Glutamatergic neuron (in vitro differentiated cells): ENCODE data around the gene NHLH1. TPM values are rescaled to one million over a fixed set of nuclear protein-coding genes. Genes with fewer than 3 reads are reported as not detected.

Experiments
- DNase-seq: peaks from one replicate; pipeline ENCODE4 v3.0.0; 2022
- H3K27ac Mint-ChIP-seq: one replicate; pipeline ENCODE4 v1.8.0; 2020; ENCODE audit warnings: mild to moderate bottlenecking, mixed read lengths, inconsistent platforms; ENCODE audit not compliant: unreplicated experiment
- H3K27me3 Mint-ChIP-seq: one replicate; pipeline ENCODE4 v1.8.0; 2020; ENCODE audit warnings: mild to moderate bottlenecking, moderate library complexity, mixed read lengths, inconsistent platforms; ENCODE audit not compliant: unreplicated experiment
- H3K36me3 Mint-ChIP-seq: one replicate; pipeline ENCODE4 v1.8.0; 2020; ENCODE audit warnings: mild to moderate bottlenecking, mixed read lengths, inconsistent platforms; ENCODE audit not compliant: unreplicated experiment
- H3K4me1 Mint-ChIP-seq: one replicate; pipeline ENCODE4 v1.8.0; 2020; ENCODE audit warnings: mild to moderate bottlenecking, low read depth, mixed read lengths, inconsistent platforms; ENCODE audit not compliant: unreplicated experiment
- H3K4me3 Mint-ChIP-seq: one replicate; pipeline ENCODE4 v1.8.0; 2020; ENCODE audit warnings: mild to moderate bottlenecking, mixed read lengths, inconsistent platforms; ENCODE audit not compliant: unreplicated experiment
- H3K9me3 Mint-ChIP-seq: one replicate; pipeline ENCODE4 v1.8.0; 2020; ENCODE audit warnings: mild to moderate bottlenecking, moderate library complexity, mixed read lengths, inconsistent platforms; ENCODE audit not compliant: unreplicated experiment
- total RNA-seq: library from RNA; stranded (reverse); fragmentation: NEBNext Ultra II Directional; extraction: Animal tissue kit (Norgen Biotek cat#: 25700); gene quantifications from one replicate; pipeline ENCODE4 v1.2.1, GENCODE V29; 2021; ENCODE audit not compliant: unreplicated experiment
- TF ChIP-seq, protein P1 (sequence below): fragments of 200-600 bp; sonication (generic); IDR thresholded peaks from one replicate; pipeline ENCODE4 v1.5.0; 2021; ENCODE audit not compliant: partially characterized antibody, unreplicated experiment

NHLH1 gene
- total RNA-seq, 1 donor from 2014 or later = 1,198 TPM

DNA sequence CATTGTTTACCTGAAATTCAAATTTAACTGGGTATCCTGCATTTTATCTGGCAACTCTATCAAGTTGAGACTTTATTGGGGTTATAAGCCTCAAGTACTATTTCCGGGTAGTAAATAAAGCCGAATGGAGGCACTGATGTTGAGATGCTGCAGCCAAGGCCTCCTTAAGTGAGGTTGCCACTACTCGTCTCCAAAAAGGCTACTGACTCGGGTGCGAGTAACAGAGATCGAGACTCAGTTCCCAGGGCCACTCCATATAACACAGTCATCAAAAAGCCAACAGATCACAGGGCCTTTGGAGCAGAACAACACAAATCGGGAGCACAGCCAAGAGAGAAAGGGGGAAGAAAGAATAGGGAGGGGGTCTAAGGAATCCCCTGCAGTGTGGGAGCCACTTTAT, 24.3 kb upstream of the NHLH1 start:
- Mint-ChIP-seq H3K27ac (peak overlapping the region; percentile 97), H3K27me3 (peaks cover 8% of the 10 kb centered on the region), H3K4me3 (peak overlapping the region; percentile 100), H3K9me3 (peaks cover 4% of the 10 kb centered on the region), H3K36me3 (peaks cover 5% of the 10 kb centered on the region), H3K4me1 (peaks cover 25% of the 10 kb centered on the region)
- TF ChIP-seq, protein P1, sequence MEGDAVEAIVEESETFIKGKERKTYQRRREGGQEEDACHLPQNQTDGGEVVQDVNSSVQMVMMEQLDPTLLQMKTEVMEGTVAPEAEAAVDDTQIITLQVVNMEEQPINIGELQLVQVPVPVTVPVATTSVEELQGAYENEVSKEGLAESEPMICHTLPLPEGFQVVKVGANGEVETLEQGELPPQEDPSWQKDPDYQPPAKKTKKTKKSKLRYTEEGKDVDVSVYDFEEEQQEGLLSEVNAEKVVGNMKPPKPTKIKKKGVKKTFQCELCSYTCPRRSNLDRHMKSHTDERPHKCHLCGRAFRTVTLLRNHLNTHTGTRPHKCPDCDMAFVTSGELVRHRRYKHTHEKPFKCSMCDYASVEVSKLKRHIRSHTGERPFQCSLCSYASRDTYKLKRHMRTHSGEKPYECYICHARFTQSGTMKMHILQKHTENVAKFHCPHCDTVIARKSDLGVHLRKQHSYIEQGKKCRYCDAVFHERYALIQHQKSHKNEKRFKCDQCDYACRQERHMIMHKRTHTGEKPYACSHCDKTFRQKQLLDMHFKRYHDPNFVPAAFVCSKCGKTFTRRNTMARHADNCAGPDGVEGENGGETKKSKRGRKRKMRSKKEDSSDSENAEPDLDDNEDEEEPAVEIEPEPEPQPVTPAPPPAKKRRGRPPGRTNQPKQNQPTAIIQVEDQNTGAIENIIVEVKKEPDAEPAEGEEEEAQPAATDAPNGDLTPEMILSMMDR = no peak
- no peak for DNase-seq

DNA sequence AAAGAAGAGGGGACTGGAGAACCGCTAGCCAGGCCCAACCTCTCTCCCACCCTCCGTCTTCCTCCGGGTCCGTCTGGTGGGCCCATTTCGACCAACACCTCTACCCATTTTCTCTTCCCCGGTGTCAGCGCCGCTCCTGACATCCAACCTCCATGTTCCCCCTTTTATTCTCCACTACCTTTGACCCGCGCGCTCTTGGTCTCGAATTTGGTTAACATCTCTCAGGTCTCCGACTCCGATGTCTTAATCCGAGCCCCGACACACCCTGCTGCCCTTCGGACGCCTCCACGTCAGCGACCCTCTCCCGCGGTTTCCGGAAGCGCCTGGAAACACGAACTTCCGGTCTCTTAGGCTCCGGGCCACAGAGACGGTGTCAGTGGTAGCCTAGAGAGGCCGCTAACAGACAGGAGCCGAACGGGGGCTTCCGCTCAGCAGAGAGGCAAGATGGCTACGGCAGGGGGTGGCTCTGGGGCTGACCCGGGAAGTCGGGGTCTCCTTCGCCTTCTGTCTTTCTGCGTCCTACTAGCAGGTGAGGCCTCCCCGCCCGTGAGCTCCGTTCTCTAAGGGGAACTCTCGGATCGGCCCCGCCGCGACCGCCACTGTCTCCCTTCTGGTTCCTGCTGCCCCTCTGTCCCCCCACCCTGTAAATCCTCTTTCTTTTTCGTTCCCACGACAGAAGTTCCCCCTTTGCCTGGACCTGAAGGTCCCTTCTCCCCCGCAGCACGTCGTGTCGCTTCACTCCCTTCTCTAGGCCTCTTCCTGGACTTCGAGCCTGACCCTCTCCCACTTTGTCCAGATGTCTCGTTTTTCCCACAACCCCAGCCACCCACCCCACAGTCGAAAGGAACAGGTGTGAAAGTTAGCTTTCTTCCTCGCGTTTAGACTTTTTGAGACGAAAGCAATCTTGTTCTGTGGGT, 23.7 kb upstream of the NHLH1 start, which contains the start of the genes COPA and NCSTN:
TSS of gene COPA (minus strand) at position 298 of the 917 bp plus-strand sequence. CDS start at position 218, 80 bp downstream.
TSS of gene NCSTN (plus strand) at position 431 of the 917 bp plus-strand sequence. CDS start at position 445, 14 bp downstream.
- TF ChIP-seq, protein P1 = no peak
- peaks cover 4% of the 10 kb centered on the region for H3K9me3 Mint-ChIP-seq
- peak within 1 kb of the TSS; percentile 100 for H3K4me3 Mint-ChIP-seq
- H3K27me3 Mint-ChIP-seq = peaks cover 8% of the 10 kb centered on the region
- peak; percentile 94 for DNase-seq
- peaks cover 5% of the 10 kb centered on the region for H3K36me3 Mint-ChIP-seq
- H3K27ac Mint-ChIP-seq = peak within 1 kb of the TSS; percentile 97
- H3K4me1 Mint-ChIP-seq = peaks cover 25% of the 10 kb centered on the region

DNA sequence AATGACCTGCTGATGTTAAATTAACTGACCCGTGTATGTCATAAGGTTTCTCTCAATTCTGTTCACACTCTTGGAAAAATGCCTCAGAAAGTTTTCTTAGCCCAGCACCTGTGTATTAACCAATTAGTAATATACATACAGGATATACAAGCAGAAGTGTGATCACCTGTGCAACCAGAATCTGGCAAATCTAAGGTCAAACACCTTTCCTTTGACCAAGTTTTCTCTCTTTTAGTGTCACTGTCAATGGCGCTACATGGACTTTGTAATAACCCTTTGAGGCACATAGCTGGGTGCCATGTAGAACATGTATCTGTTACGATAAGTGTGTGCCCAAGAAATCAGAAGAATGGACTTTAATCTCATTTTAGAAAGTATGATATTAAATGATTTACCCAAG, 22.6 kb upstream of the NHLH1 start:
- Mint-ChIP-seq H3K4me1 (peaks cover 25% of the 10 kb centered on the region), H3K4me3 (peak overlapping the region; percentile 100), H3K9me3 (peaks cover 4% of the 10 kb centered on the region), H3K27ac (peak overlapping the region; percentile 97), H3K36me3 (no peaks in the 10 kb centered on the region), H3K27me3 (peaks cover 5% of the 10 kb centered on the region)
- TF ChIP-seq, protein P1 = no peak
- DNase-seq = no peak

DNA sequence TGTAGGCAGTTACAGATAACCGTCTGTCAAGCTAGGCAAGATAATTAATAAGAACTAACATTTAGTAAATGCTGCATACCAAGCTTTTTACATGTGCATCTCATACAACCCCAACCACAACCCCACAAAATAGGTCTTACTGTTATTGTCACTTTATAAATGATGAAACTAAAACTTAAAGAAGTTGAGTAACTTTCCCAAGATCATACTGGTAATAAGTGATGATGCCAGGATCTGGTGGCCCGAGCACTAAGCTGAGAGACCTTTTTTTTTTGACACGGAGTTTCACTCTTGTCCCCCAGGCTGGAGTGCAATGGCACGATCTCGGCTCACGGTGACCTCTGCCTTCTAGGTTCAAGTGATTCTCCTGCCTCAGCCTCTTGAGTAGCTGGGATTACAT, 21.9 kb upstream of the NHLH1 start:
- peak overlapping the region; percentile 56 for H3K27ac Mint-ChIP-seq
- TF ChIP-seq, protein P1 = no peak
- peak overlapping the region; percentile 100 for H3K4me3 Mint-ChIP-seq
- peaks cover 5% of the 10 kb centered on the region for H3K27me3 Mint-ChIP-seq
- DNase-seq = no peak
- H3K36me3 Mint-ChIP-seq = no peaks in the 10 kb centered on the region
- H3K4me1 Mint-ChIP-seq = peaks cover 25% of the 10 kb centered on the region
- peaks cover 4% of the 10 kb centered on the region for H3K9me3 Mint-ChIP-seq

DNA sequence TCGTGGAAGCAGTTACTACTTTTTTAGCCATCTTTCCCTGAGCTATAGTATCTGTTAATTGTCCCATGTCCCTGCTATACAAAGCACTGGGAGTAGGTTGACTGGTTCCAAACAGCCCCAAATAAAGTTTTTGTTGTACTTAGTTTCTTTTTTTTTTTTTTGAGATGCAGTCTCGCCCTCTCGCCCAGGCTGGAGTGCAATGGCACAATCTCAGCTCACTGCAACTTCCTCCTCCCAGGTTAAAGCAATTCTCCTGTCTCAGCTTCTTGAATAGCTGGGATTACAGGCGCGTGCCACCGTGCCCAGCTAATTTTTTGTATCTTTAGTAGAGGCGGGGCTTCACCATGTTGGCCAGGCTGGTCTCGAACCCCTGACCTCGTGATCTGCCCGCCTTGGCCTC, 20.4 kb upstream of the NHLH1 start:
- H3K27ac Mint-ChIP-seq = no peak overlapping the region
- peaks cover 17% of the 10 kb centered on the region for H3K4me1 Mint-ChIP-seq
- TF ChIP-seq, protein P1 = no peak
- peaks cover 5% of the 10 kb centered on the region for H3K27me3 Mint-ChIP-seq
- H3K9me3 Mint-ChIP-seq = peaks cover 4% of the 10 kb centered on the region
- H3K4me3 Mint-ChIP-seq = no peak overlapping the region
- no peak for DNase-seq
- H3K36me3 Mint-ChIP-seq = no peaks in the 10 kb centered on the region
